Mammary epithelial cell (primary cell): ENCODE measurements around the gene IDUA.

ENCODE experiments used
- EZH2 ChIP-seq: IDR thresholded peaks from 2 replicates; pipeline ENCODE4 v1.6.1; 2012; ENCODE audit warnings: low read length, inconsistent platforms, borderline replicate concordance
- TF ChIP-seq, protein P1 (sequence below), 2 donors: IDR thresholded peaks in 1 of 2; conservative IDR thresholded peaks in 1 of 2; 2 replicates each; pipeline ENCODE4 v1.5.1; 2011 to 2012; ENCODE audit warnings: inconsistent platforms in 2 of 2, low read length in 2 of 2, mild to moderate bottlenecking in 2 of 2, control low read depth in 1 of 2, low read depth in 1 of 2; ENCODE audit not compliant: insufficient read depth in 1 of 2; ENCODE audit errors: extremely low read depth in 1 of 2

DNA sequence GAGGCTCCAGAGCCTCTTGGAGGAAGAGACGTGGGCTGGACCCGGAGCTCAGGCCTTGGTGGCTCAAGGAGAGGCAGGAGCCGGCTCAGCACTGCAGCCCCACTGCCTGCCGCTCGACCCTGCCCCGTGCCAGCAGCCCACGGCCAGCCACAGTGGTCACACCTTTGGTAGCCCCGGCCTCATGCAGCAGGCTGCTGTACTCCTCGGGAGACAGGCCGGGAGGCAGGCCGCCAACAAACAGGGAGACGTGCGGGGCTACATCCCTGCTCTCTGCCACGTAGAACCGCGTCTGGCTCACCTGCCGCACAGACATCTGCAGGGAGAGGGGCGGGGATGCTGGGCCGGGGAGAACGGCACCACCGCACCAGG is 21.1 kb upstream of the IDUA start:
- TF ChIP-seq EZH2, result no peak
- TF ChIP-seq, protein P1, sequence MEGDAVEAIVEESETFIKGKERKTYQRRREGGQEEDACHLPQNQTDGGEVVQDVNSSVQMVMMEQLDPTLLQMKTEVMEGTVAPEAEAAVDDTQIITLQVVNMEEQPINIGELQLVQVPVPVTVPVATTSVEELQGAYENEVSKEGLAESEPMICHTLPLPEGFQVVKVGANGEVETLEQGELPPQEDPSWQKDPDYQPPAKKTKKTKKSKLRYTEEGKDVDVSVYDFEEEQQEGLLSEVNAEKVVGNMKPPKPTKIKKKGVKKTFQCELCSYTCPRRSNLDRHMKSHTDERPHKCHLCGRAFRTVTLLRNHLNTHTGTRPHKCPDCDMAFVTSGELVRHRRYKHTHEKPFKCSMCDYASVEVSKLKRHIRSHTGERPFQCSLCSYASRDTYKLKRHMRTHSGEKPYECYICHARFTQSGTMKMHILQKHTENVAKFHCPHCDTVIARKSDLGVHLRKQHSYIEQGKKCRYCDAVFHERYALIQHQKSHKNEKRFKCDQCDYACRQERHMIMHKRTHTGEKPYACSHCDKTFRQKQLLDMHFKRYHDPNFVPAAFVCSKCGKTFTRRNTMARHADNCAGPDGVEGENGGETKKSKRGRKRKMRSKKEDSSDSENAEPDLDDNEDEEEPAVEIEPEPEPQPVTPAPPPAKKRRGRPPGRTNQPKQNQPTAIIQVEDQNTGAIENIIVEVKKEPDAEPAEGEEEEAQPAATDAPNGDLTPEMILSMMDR (conservative IDR thresholded peaks at IDR 0.05 in 1 of 2, IDR thresholded peaks at IDR 0.05 in 1 of 2; ENCODE audit: extremely low read depth in 1 of 2, insufficient read depth in 1 of 2, low read depth in 1 of 2, low read length in 2 of 2), result no peak
